HG03108 (cell line): ENCODE data around the gene ERCC4.

Experiments used
- ATAC-seq: cut with Tn5 transposase; IDR thresholded peaks from one replicate; pipeline ENCODE4 v1.9.1; 2021; ENCODE audit warnings: moderate library complexity; ENCODE audit not compliant: unreplicated experiment

ERCC4 gene

DNA sequence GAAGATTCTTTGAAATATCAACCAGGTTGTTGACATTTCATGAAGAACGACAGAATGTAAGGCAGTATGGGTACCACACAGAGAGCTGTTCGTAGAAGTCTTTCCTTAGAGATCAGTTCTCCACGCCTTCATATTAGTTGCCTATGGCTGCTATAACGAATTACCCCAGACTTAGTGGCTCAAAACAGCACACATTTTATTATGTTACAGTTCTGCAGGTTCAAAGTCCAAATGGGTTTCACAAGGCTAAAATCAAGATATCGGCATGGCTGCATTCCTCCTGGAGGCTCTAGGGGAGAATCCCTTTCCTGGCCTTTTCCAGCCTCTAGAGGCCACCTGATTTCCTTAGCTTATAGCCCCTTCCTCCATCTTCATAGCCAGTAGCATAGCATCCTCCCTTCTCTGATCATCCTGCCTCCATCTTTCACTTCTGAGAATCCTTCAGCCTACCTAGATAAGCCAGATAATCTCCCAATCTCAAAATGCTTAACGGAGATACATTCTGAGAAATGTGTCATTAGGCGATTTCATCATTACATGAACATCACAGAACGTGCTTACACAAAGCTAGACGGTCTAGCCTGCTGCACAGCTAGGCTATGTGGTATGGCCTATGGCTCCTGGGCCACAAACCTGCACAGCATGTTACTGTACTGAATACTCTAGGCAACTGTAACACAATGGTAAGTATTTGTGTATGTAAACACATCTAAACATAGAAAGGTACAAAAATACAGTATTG lies 26.0 kb downstream of the ERCC4 start:
- no peak for ATAC-seq

DNA sequence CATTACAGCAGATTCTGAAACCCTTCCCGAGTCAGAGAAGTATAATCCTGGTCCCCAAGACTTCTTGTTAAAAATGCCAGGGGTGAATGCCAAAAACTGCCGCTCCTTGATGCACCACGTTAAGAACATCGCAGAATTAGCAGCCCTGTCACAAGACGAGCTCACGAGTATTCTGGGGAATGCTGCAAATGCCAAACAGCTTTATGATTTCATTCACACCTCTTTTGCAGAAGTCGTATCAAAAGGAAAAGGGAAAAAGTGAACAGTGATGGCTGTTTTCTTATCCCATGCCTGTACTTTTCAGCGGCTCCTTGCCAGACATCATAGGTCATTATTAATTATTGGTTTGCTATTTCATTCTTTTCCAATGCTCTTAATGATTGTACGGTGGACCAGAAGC lies 28.1 kb downstream of the ERCC4 start:
- no peak for ATAC-seq

- ATAC-seq = no peak
Observed at GRCh38 chr16:13950821-13951547, 31.0 kb downstream of the ERCC4 start.

DNA sequence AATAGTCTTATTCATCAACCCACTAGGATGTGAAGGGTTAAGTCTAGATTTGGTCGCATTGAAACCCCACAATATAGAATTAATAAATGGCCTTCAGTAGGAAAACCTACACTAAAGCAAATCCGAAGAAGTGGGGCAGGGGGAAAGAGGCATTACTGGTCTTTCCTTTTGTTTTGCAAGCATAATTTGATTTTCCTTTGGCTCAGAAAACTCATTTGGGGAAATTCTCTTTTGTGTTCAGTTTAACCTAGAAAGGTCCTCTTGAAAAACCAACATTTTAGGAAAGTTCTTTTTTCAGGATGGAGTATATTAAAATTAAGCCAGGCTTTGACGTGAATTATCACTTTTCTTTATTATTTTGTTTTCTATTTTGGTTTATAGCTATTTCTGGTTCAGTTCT lies 31.7 kb downstream of the ERCC4 start:
- no peak for ATAC-seq

GRCh38 chr16:13953501-13953900 lies 33.5 kb downstream of the ERCC4 start:
- ATAC-seq = no peak

- no peak for ATAC-seq
Observed at GRCh38 chr16:13956635-13957196, 36.8 kb downstream of the ERCC4 start.

DNA sequence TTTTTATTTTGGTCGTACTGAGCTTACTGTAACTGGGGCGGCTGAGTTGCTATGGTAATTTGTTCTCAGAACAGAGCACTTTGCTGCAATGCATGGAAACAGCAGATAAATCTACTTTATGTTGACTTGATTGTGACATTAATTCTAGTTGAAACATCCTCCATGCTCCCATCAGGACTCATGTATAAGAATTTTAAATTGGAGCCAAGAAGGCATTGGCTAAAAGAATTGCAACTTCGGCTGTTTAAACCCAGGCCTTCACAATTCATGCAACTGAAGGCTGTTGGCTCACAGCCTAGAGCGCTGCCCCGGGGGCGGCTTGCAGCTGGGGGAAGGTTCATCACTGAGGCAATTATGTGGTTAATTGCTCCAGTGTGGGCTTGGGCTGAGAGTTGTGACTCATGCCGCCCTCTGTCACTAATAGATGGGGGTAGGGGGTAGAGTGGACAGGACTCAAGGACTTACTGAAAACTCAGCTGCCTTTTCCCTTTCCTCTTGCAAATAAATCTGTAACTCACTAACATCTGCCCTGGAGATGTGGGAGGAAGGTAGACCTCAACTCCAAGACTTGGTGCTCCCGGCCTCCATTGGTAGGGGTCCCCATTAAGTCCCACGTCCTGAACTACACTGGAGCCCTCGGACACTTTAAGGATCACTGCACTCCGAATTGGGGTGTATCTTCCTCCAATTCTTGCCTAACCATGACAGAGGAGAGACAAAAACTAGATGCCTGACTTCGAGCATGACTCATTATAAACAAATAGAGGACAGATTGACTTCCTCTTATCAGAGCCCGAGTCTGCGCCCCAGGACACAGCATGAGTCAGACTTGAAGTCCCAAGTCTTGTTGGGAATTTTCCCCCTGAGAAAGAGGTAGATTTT lies 37.5 kb downstream of the ERCC4 start:
- peak; percentile 71 for ATAC-seq

- ATAC-seq = no peak
Observed at GRCh38 chr16:13958474-13958873, 38.5 kb downstream of the ERCC4 start.

DNA sequence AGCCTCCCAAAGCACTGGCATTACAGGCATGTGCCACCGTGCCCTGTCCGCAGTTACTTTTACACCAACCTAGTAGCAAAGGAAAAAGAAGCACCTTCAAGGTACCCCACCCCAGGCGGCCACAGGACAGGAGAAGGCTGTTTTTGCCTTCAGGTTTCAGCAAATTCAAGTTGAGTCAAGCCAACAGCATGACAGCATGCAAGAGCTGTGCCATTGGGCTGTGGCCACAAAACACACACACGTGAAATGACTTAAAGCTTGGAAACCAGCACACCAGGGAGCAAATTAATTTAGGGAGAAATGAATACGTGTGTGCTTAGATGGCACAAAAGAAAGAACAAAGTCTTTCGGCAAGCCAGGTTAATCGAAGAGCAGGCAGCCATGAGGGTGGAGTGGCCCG lies 39.7 kb downstream of the ERCC4 start:
- no peak for ATAC-seq

GRCh38 chr16:13961099-13961811 lies 41.3 kb downstream of the ERCC4 start:
- no peak for ATAC-seq

- ATAC-seq = no peak
Observed at GRCh38 chr16:13962232-13962631, 42.3 kb downstream of the ERCC4 start.

- no peak for ATAC-seq
Observed at GRCh38 chr16:13968835-13969234, 48.9 kb downstream of the ERCC4 start.

DNA sequence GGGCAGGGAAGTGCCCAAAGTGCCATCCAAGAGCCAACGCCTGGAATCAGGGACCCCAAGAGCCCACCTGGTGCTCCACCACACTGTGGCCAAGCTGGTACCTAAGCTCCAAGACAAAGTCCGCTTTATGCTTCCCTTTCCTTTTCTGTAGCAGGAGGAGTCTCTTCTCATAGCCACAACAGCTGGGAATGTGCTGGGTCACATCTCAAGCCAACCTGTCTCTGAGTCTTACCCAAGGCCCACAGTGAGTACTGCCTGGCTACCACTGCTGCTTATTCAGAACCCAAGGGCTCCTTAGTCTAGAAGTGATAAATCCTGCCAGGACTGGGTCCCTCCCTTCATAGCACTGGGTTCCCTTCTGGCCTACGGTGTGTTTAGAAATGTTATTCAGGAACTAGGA lies 49.8 kb downstream of the ERCC4 start:
- no peak for ATAC-seq

DNA sequence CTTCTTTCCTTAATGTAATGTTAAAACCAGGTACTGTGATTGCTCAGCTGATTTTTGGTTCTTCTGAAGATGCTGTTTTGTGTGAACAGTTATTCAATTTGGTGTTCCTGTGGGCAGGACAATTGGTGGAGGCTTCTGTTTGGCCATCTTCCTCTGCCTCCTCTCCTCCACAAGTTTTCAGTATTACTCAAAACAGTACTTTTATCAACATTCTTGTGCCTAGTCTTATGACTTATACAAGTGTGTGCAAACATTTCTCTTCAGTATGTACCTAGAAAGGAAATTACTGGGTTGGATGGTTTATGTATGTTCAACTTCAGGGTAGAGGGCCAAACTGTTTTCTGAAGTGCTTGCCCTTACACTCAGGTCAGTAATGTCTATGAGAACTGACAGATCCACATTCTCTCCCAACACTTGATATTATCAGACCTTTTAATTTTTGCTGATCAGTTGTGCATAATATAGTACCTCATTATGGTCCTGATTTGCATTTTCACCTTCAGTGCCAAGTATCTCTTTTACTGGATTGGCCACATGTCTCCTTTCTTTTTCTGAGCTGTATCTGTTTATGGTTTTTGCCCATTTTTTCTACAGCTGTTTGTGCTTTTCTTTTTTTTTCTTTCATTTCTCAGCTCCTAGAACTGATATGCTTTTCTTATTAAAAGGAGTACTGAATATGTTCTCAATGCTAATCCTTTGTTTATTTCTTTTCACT lies 50.9 kb downstream of the ERCC4 start:
- no peak for ATAC-seq

DNA sequence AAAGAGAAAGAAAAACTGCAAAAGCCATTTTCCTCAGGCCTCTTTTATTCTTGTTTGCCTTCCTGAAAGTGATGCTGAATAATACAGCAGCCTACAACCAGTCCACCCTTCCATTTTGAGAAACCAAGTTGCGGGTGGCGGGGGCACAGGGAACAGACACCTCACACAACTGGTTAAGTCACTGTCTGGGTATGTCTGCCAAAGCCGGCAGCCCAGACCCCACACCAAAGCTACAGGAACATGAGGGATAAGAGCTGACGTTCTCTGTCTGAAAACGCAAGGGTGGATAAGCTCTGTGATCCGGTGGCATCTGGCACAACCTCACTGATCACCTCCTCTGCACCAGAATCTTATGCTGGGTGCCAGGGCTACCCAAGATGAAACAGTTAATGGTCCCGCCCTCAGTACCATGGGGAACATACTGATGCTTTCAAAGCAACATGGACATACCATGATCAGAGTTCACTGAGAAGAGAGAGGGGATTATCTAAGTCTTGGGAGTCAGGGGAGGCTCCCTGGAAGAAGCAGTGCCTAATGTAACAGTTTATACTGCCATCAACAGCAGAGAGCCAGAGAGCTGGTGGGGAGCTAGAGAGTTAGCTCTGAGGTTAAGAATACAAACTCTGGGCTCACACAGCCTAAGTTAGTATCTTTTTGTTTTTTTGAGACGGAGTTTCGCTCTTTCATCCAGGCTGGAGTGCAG lies 53.5 kb downstream of the ERCC4 start:
- ATAC-seq = no peak

DNA sequence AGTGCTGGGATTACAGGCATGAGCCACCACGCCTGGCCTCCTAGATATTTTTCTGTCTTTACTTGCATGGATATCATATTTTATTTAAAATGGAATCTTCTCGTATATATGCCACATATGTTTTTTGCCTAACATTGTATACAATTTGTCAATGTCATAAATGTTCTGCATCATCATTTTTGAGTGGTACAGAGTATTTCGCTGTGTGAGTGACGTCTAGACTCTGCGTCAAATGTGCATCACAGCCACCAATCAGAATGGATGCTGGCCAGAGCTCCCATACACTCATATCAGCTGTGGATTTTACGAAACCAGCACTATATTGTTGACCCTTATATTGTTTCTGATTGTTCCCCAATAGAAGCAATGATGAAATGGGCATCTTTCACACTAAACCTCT lies 57.2 kb downstream of the ERCC4 start:
- ATAC-seq = no peak

DNA sequence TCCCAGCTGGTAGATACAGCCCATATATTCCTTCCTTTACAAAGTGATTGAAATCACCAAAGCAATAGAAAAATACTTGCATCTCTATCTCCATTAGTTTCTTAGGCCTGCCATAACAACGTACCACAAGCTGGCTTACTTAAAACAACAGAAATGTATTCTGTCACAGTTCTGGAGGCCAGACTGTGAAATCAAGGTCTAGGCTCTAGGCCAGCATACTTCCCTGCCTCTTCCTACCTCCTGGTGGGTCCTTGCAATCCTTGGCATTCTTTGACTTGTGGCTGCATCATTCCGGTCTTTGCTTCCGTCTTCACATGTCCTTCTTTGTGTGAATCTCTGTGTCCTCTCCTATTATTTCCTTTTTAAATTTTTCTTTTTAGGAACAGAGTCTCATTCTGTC lies 62.5 kb downstream of the ERCC4 start:
- no peak for ATAC-seq

DNA sequence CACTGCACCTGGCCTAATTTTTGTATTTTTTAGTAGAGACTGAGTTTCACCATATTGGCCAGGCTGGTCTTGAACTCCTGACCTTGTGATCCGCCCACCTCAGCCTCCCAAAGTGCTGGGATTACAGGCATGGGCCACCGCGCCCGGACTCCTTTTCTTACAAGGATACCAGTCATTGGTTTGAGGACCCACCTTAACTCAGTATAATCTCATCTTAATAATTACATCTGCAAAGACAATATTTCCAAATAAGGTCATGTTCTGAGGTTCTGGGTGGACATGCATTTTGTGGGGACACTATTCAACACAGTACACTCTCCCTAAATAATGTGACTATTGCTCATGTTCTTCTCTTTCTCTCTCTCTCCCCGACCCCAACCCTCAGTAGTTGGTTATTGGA lies 63.7 kb downstream of the ERCC4 start:
- ATAC-seq = no peak

DNA sequence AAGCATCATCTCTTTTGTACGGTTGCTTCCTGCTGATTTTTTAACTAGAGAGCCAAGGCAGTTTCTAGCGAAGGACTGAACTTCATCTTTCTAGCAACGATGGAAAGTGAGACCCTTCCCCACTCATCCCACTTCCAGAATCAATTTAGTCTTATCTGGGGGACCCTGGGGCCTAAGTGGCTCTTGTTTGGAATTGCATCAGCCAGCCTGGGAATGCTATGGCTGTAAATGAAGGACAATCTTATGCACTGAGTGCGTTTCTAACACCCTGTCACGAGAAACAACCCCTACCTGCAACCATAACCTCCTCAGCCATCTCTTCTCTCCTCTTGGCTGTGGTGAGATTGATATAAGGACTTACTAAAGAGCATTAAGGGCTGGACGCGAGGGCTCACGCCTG lies 64.8 kb downstream of the ERCC4 start:
- ATAC-seq = no peak
